HG03558 (cell line): Measurements from ENCODE around the gene APLP2.

Experiments
- ATAC-seq: cut with Tn5 transposase; IDR thresholded peaks from one replicate; pipeline ENCODE4 v1.9.1; 2021; ENCODE audit warnings: moderate number of reproducible peaks; ENCODE audit not compliant: unreplicated experiment; ENCODE audit errors: extremely low read depth

APLP2 gene

GRCh38 chr11:130139401-130139800 is 69.7 kb downstream of the APLP2 start:
- ATAC-seq, result no peak

GRCh38 chr11:130141561-130142341 is 72.1 kb downstream of the APLP2 start:
- no peak for ATAC-seq

- ATAC-seq, result no peak
These were observed 74.4 kb downstream of the APLP2 start for GRCh38 chr11:130144141-130144540.

- no peak for ATAC-seq
These were observed 75.2 kb downstream of the APLP2 start for GRCh38 chr11:130144861-130145281.

- ATAC-seq, result no peak
These were observed 75.7 kb downstream of the APLP2 start for GRCh38 chr11:130145311-130145812.

- ATAC-seq, result no peak
These were observed 76.5 kb downstream of the APLP2 start for GRCh38 chr11:130145975-130146776.

GRCh38 chr11:130146796-130147195 is 77.1 kb downstream of the APLP2 start:
- ATAC-seq, result no peak

- no peak for ATAC-seq
These were observed 79.2 kb downstream of the APLP2 start for GRCh38 chr11:130148796-130149326.

- no peak for ATAC-seq
These were observed 81.1 kb downstream of the APLP2 start for GRCh38 chr11:130150790-130151189.

GRCh38 chr11:130151196-130151595 is 81.5 kb downstream of the APLP2 start:
- ATAC-seq, result no peak

- no peak for ATAC-seq
These were observed 86.7 kb downstream of the APLP2 start for GRCh38 chr11:130156108-130157022.

- no peak for ATAC-seq
These were observed 87.4 kb downstream of the APLP2 start for GRCh38 chr11:130157101-130157500.

- ATAC-seq, result no peak
These were observed 88.1 kb downstream of the APLP2 start for GRCh38 chr11:130157840-130158239.

GRCh38 chr11:130159139-130159538 is 89.4 kb downstream of the APLP2 start:
- no peak for ATAC-seq

- no peak for ATAC-seq
These were observed 90.2 kb downstream of the APLP2 start, which contains the start of gene ST14 for GRCh38 chr11:130159657-130160497. Gene ST14 (plus strand): TSS chr11:130159782. CDS start chr11:130159980, 198 bp downstream.

- ATAC-seq, result no peak
These were observed 90.9 kb downstream of the APLP2 start for GRCh38 chr11:130160498-130161155.

GRCh38 chr11:130161441-130162145 is 91.9 kb downstream of the APLP2 start:
- no peak for ATAC-seq

GRCh38 chr11:130162733-130163132 is 93.0 kb downstream of the APLP2 start:
- ATAC-seq, result no peak
